ENCODE results near the gene COLQ.

Gene COLQ

DNA sequence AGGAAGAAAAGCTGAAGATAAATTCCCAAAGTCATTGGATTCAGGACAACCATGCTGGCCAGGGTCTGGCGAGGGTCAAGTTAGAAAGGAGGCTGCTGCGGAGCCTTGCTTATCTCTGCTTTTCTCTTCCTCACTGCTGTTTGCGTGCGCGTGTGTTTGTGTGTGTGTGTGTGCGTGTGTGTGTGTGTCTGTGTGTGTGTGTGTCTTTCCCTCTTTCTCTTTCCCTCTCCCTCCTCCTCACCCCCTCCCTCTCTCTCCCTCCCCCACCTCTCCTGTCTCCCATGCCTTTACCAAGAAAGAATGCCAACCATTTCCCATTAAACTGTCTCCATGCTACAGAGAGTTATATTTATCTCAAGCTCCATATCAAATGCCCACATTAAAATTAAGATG lies at the start of gene COLQ:
Gene COLQ (minus strand): TSS at position 134 of the 393 bp plus-strand sequence. CDS start 81 bp downstream, at position 53.
- TF ChIP-seq, protein P1, sequence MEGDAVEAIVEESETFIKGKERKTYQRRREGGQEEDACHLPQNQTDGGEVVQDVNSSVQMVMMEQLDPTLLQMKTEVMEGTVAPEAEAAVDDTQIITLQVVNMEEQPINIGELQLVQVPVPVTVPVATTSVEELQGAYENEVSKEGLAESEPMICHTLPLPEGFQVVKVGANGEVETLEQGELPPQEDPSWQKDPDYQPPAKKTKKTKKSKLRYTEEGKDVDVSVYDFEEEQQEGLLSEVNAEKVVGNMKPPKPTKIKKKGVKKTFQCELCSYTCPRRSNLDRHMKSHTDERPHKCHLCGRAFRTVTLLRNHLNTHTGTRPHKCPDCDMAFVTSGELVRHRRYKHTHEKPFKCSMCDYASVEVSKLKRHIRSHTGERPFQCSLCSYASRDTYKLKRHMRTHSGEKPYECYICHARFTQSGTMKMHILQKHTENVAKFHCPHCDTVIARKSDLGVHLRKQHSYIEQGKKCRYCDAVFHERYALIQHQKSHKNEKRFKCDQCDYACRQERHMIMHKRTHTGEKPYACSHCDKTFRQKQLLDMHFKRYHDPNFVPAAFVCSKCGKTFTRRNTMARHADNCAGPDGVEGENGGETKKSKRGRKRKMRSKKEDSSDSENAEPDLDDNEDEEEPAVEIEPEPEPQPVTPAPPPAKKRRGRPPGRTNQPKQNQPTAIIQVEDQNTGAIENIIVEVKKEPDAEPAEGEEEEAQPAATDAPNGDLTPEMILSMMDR (conservative IDR thresholded peaks at IDR 0.05; ENCODE audit: low read depth, low read length): no peak
- Histone ChIP-seq H3K4me1 (ENCODE audit: low read depth, poor library complexity, severe bottlenecking) (no peaks in the 10 kb centered on the region), H3K79me2 (ENCODE audit: insufficient read depth, low read depth) (no peaks in the 10 kb centered on the region), H2AFZ (ENCODE audit: low read depth) (no peak within 1 kb of the TSS), H3K27ac (no peak within 1 kb of the TSS), H3K4me3 (IDR thresholded peaks at IDR 0.05; ENCODE audit: insufficient read depth, low read depth, low read length) (no peak within 1 kb of the TSS), H3K4me2 (no peak within 1 kb of the TSS), H4K20me1 (ENCODE audit: insufficient read depth) (no peaks in the 10 kb centered on the region), H3K9ac (no peak within 1 kb of the TSS), H3K27me3 (ENCODE audit: insufficient read depth, low read depth) (no peaks in the 10 kb centered on the region), H3K36me3 (ENCODE audit: insufficient read depth) (no peaks in the 10 kb centered on the region)

DNA sequence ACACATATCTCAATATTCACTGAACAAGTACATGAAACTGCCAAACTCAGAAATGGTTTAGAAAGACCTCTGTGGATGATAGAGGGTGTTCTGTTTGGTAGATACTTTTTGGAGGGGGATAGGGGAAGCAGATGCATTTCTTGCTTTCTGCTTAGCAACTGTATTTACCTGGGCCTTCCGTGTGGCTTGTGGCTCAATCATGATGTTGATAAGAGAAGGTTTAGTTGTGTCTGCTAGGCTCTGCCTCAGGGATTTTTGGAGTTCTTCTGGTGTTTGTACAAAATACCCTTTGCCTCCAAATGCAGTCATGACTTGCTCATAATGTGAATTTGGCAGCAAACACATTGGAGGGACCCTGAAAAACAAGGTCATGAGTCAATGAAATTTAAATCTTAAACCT lies 41.7 kb upstream of the COLQ start:
- Histone ChIP-seq H4K20me1 (ENCODE audit: insufficient read depth) (no peaks in the 10 kb centered on the region), H3K27ac (no peak overlapping the region), H3K4me3 (IDR thresholded peaks at IDR 0.05; ENCODE audit: insufficient read depth, low read depth, low read length) (no peak overlapping the region), H3K27me3 (ENCODE audit: insufficient read depth, low read depth) (no peaks in the 10 kb centered on the region), H3K4me2 (no peak overlapping the region), H3K79me2 (ENCODE audit: insufficient read depth, low read depth) (no peaks in the 10 kb centered on the region), H3K36me3 (ENCODE audit: insufficient read depth) (no peaks in the 10 kb centered on the region), H3K9ac (no peak overlapping the region), H3K4me1 (ENCODE audit: low read depth, poor library complexity, severe bottlenecking) (no peaks in the 10 kb centered on the region), H2AFZ (ENCODE audit: low read depth) (no peak overlapping the region)
- TF ChIP-seq, protein P1 (conservative IDR thresholded peaks at IDR 0.05; ENCODE audit: low read depth, low read length): no peak

DNA sequence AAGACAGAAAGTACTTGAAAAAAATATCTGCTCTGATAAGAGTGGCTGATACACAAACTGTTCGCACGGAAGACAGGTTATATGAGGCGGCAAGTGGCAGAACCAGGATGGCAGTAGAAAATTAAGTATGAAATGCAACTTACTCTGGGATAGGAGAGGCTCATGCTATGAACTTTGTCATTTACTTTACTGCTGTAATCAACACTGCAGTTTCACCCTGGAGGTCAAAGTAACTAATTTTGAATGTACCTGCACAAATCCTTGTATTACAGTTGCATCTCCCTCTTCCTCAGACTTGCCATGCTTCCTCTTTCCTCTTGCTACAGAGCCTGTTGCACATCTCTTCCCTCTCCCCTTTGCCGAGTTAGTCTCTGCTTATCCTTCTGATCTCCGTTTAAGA lies 41.1 kb upstream of the COLQ start:
- no peak overlapping the region for H3K4me2 ChIP-seq
- TF ChIP-seq, protein P1 (conservative IDR thresholded peaks at IDR 0.05; ENCODE audit: low read depth, low read length): no peak
- H3K4me3 ChIP-seq (IDR thresholded peaks at IDR 0.05; ENCODE audit: insufficient read depth, low read depth, low read length): no peak overlapping the region
- no peaks in the 10 kb centered on the region for H4K20me1 ChIP-seq (ENCODE audit: insufficient read depth)
- H3K9ac ChIP-seq: no peak overlapping the region
- peaks cover 3% of the 10 kb centered on the region for H3K4me1 ChIP-seq (ENCODE audit: low read depth, poor library complexity, severe bottlenecking)
- no peaks in the 10 kb centered on the region for H3K79me2 ChIP-seq (ENCODE audit: insufficient read depth, low read depth)
- no peak overlapping the region for H2AFZ ChIP-seq (ENCODE audit: low read depth)
- H3K27me3 ChIP-seq (ENCODE audit: insufficient read depth, low read depth): no peaks in the 10 kb centered on the region
- no peak overlapping the region for H3K27ac ChIP-seq
- H3K36me3 ChIP-seq (ENCODE audit: insufficient read depth): no peaks in the 10 kb centered on the region

DNA sequence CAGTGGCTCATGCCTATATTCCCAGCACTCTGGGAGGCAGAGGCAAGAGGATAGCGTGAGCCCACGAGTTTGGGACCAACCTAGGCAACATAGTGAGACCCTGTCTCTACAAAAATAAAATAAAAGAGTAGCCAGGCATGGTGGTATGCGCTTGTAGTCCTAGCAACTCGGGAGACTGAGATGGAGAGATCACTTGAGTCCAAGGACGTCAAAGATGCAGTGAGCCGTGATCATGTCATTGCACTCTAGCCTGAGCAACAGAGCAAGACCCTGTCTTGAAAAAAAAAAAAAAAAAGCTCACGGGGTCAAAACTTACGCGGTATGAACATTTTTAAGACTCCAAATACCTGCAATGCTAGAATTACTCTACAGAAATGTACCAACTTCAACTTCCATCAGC lies 37.1 kb upstream of the COLQ start:
- H3K36me3 ChIP-seq (ENCODE audit: insufficient read depth): no peaks in the 10 kb centered on the region
- TF ChIP-seq, protein P1 (conservative IDR thresholded peaks at IDR 0.05; ENCODE audit: low read depth, low read length): no peak
- no peak overlapping the region for H3K9ac ChIP-seq
- H4K20me1 ChIP-seq (ENCODE audit: insufficient read depth): no peaks in the 10 kb centered on the region
- H3K4me2 ChIP-seq: no peak overlapping the region
- no peak overlapping the region for H3K27ac ChIP-seq
- peaks cover 10% of the 10 kb centered on the region for H3K4me1 ChIP-seq (ENCODE audit: low read depth, poor library complexity, severe bottlenecking)
- H3K79me2 ChIP-seq (ENCODE audit: insufficient read depth, low read depth): no peaks in the 10 kb centered on the region
- no peaks in the 10 kb centered on the region for H3K27me3 ChIP-seq (ENCODE audit: insufficient read depth, low read depth)
- no peak overlapping the region for H2AFZ ChIP-seq (ENCODE audit: low read depth)
- H3K4me3 ChIP-seq (IDR thresholded peaks at IDR 0.05; ENCODE audit: insufficient read depth, low read depth, low read length): no peak overlapping the region

Measured in KMS-11 (cell line).